ENCODE data around the gene PAQR8. TPM values are rescaled to one million over a fixed set of nuclear protein-coding genes. Genes with fewer than 3 reads are reported as not detected.
A peak's percentile ranks its signal among the peaks of the same experiment; 100 is the strongest.

The PAQR8 gene
- total RNA-seq, 1 experiment from 2014 or later, result 3.4 TPM

- DNase-seq, result peak; percentile 39 to 70
- Histone ChIP-seq H3K9me3 (replicated peaks) (no peaks in the 10 kb centered on the region), H3K4me1 (no peaks in the 10 kb centered on the region), H3K36me3 (no peaks in the 10 kb centered on the region), H3K27ac (no peak overlapping the region), H3K27me3 (no peaks in the 10 kb centered on the region), H3K4me3 (no peak overlapping the region)
These were observed 37.8 kb downstream of the PAQR8 start for GRCh38 chr6:52399511-52400312.

- H3K36me3 ChIP-seq, result no peaks in the 10 kb centered on the region
- H3K27me3 ChIP-seq, result no peaks in the 10 kb centered on the region
- no peaks in the 10 kb centered on the region for H3K4me1 ChIP-seq
- H3K4me3 ChIP-seq, result no peak overlapping the region
- no peak for DNase-seq
- no peak overlapping the region for H3K27ac ChIP-seq
- no peaks in the 10 kb centered on the region for H3K9me3 ChIP-seq (replicated peaks)
These were observed 38.5 kb downstream of the PAQR8 start for GRCh38 chr6:52400313-52401041.

- no peaks in the 10 kb centered on the region for H3K36me3 ChIP-seq
- no peaks in the 10 kb centered on the region for H3K4me1 ChIP-seq
- no peak overlapping the region for H3K27ac ChIP-seq
- no peak overlapping the region for H3K4me3 ChIP-seq
- no peaks in the 10 kb centered on the region for H3K9me3 ChIP-seq (replicated peaks)
- no peaks in the 10 kb centered on the region for H3K27me3 ChIP-seq
- DNase-seq, result no peak
These were observed 41.1 kb downstream of the PAQR8 start for GRCh38 chr6:52403086-52403485.

- Histone ChIP-seq H3K4me3 (no peak overlapping the region), H3K4me1 (no peaks in the 10 kb centered on the region), H3K36me3 (no peaks in the 10 kb centered on the region), H3K9me3 (replicated peaks) (no peaks in the 10 kb centered on the region), H3K27ac (no peak overlapping the region), H3K27me3 (no peaks in the 10 kb centered on the region)
- DNase-seq, result no peak
These were observed 41.7 kb downstream of the PAQR8 start for GRCh38 chr6:52403627-52404026.

GRCh38 chr6:52405243-52405642, 43.3 kb downstream of the PAQR8 start:
- DNase-seq, result no peak
- H3K27ac ChIP-seq, result no peak overlapping the region
- H3K9me3 ChIP-seq (replicated peaks), result no peaks in the 10 kb centered on the region
- no peak overlapping the region for H3K4me3 ChIP-seq
- H3K36me3 ChIP-seq, result no peaks in the 10 kb centered on the region
- no peaks in the 10 kb centered on the region for H3K4me1 ChIP-seq
- H3K27me3 ChIP-seq, result no peaks in the 10 kb centered on the region

- Histone ChIP-seq H3K9me3 (replicated peaks) (no peaks in the 10 kb centered on the region), H3K27ac (no peak overlapping the region), H3K4me3 (no peak overlapping the region), H3K36me3 (no peaks in the 10 kb centered on the region), H3K27me3 (no peaks in the 10 kb centered on the region), H3K4me1 (no peaks in the 10 kb centered on the region)
- DNase-seq, result peak; percentile 32 to 65
These were observed 45.5 kb downstream of the PAQR8 start for GRCh38 chr6:52407467-52407866.

- DNase-seq, result no peak
- Histone ChIP-seq H3K27me3 (no peaks in the 10 kb centered on the region), H3K36me3 (no peaks in the 10 kb centered on the region), H3K27ac (no peak overlapping the region), H3K4me1 (no peaks in the 10 kb centered on the region), H3K9me3 (replicated peaks) (no peaks in the 10 kb centered on the region), H3K4me3 (no peak overlapping the region)
These were observed 47.5 kb downstream of the PAQR8 start for GRCh38 chr6:52409499-52409898.

GRCh38 chr6:52410979-52411378, 49.0 kb downstream of the PAQR8 start:
- no peak for DNase-seq
- H3K36me3 ChIP-seq, result no peaks in the 10 kb centered on the region
- H3K4me3 ChIP-seq, result no peak overlapping the region
- no peaks in the 10 kb centered on the region for H3K27me3 ChIP-seq
- H3K9me3 ChIP-seq (replicated peaks), result no peaks in the 10 kb centered on the region
- H3K27ac ChIP-seq, result no peak overlapping the region
- H3K4me1 ChIP-seq, result no peaks in the 10 kb centered on the region

- no peaks in the 10 kb centered on the region for H3K9me3 ChIP-seq (replicated peaks)
- H3K4me3 ChIP-seq, result no peak overlapping the region
- H3K27me3 ChIP-seq, result no peaks in the 10 kb centered on the region
- no peak overlapping the region for H3K27ac ChIP-seq
- DNase-seq, result no peak
- H3K4me1 ChIP-seq, result peaks cover 3% of the 10 kb centered on the region
- no peaks in the 10 kb centered on the region for H3K36me3 ChIP-seq
These were observed 50.0 kb downstream of the PAQR8 start for GRCh38 chr6:52411911-52412310.

GRCh38 chr6:52415333-52415732, 53.4 kb downstream of the PAQR8 start:
- no peak overlapping the region for H3K4me3 ChIP-seq
- H3K27me3 ChIP-seq, result no peaks in the 10 kb centered on the region
- peaks cover 17% of the 10 kb centered on the region for H3K4me1 ChIP-seq
- no peak for DNase-seq
- H3K27ac ChIP-seq, result no peak overlapping the region
- no peaks in the 10 kb centered on the region for H3K9me3 ChIP-seq (replicated peaks)
- H3K36me3 ChIP-seq, result no peaks in the 10 kb centered on the region

- Histone ChIP-seq H3K27me3 (no peaks in the 10 kb centered on the region), H3K27ac (no peak overlapping the region), H3K9me3 (replicated peaks) (no peaks in the 10 kb centered on the region), H3K4me3 (no peak overlapping the region), H3K36me3 (no peaks in the 10 kb centered on the region), H3K4me1 (peaks cover 17% of the 10 kb centered on the region)
- DNase-seq, result no peak
These were observed 54.1 kb downstream of the PAQR8 start for GRCh38 chr6:52415917-52416628.

- Histone ChIP-seq H3K36me3 (no peaks in the 10 kb centered on the region), H3K27me3 (no peaks in the 10 kb centered on the region), H3K4me1 (peaks cover 17% of the 10 kb centered on the region), H3K4me3 (no peak overlapping the region), H3K27ac (peak overlapping the region; percentile 65), H3K9me3 (replicated peaks) (no peaks in the 10 kb centered on the region)
- peak; percentile 19 to 73 for DNase-seq
These were observed 54.7 kb downstream of the PAQR8 start for GRCh38 chr6:52416629-52417151.

GRCh38 chr6:52417675-52418111, 55.7 kb downstream of the PAQR8 start:
- H3K36me3 ChIP-seq, result no peaks in the 10 kb centered on the region
- H3K9me3 ChIP-seq (replicated peaks), result no peaks in the 10 kb centered on the region
- H3K27ac ChIP-seq, result peak overlapping the region; percentile 65
- H3K27me3 ChIP-seq, result no peaks in the 10 kb centered on the region
- H3K4me3 ChIP-seq, result no peak overlapping the region
- peaks cover 18% of the 10 kb centered on the region for H3K4me1 ChIP-seq
- DNase-seq, result peak; percentile 23 to 61

GRCh38 chr6:52418606-52419005, 56.7 kb downstream of the PAQR8 start:
- Histone ChIP-seq H3K9me3 (replicated peaks) (no peaks in the 10 kb centered on the region), H3K27ac (no peak overlapping the region), H3K4me1 (peaks cover 27% of the 10 kb centered on the region), H3K4me3 (no peak overlapping the region), H3K27me3 (no peaks in the 10 kb centered on the region), H3K36me3 (no peaks in the 10 kb centered on the region)
- no peak for DNase-seq

Measured in SJCRH30 (cell line).